HG03432 (cell line): ENCODE measurements around the gene ICAM2.
A peak's percentile ranks its signal among the peaks of the same experiment; 100 is the strongest.
"Not testable (repeated sequence)": the region's sequence is repeated elsewhere in the genome, so short reads cannot be mapped to it uniquely, and the experiment has no call there.

ENCODE experiments used
- ATAC-seq: cut with Tn5 transposase; IDR thresholded peaks from one replicate; pipeline ENCODE4 v1.9.1; 2021; ENCODE audit warnings: mild to moderate bottlenecking, moderate library complexity; ENCODE audit not compliant: unreplicated experiment

Gene ICAM2

DNA sequence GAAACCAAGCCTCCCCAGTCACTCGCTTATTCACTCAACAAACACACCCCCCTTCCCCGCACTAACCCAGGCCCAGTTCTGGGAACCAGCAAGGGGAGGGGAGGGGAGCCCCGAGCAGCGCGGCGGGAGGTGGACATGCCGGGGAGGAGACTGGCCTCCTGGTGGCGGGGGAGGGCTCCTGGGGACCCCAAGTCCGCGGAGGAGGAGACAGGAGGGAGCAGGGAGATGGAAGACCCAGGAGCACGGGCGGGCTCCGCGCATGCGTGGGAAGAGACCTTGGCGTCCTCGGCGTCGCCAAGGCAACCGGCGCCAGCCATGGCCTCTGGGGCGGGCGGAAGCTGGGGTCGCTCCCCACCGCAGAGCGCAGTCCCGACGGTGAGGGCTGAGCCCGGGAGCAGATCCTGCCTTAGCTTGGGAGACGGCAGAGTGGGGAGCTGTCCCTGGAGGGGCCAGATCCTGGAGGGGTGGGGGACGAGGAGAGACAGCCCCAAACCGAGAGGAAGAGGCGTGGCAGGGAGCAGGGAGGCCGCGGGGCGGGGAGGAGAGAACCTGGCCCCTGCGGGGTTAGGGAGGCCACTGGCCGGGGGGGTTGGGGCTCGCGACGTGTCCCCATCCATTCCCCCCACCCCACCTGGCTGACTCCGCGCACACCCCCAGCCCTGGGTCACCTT lies 22.2 kb downstream of the ICAM2 start, which contains the start of gene PRR29:
PRR29 (plus strand) TSS at position 302 of the 671 bp plus-strand sequence; CDS start at position 316, 14 bp downstream.
- peak; percentile 71 for ATAC-seq

DNA sequence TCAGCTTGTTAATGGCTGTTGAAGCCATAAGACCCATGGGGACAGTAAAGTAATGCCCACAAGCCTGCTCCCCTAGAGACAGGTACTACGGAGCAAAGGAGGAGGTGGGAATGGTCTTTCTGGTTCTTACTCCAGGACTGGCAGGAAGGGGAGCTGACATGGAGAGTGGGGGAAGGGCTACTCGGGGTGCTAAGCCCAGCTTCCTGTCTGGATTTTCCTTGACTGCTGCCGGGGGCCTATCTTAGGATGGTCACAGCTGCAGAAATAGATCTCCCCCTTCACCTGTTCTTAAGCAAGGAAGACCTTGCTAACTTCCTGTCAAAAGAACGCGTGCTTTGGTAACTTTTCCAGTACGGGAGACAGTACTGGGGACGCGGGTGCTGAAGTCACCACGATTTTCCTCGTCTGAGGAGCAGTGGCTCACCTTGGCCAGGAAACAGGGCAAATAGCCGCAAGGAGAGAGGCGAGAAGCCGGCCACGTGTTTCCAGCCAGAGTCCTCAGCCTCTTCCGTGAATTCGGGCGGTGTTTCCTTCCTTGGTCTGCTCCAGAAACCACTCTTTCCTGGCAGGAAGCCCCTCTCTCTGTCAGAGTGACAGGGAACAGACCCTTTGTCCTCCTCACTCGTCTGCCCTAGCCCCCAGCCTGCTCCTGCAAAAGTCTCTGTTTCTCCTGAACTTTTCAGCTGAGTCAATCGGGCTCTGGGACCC lies 22.9 kb downstream of the ICAM2 start:
- no peak for ATAC-seq

DNA sequence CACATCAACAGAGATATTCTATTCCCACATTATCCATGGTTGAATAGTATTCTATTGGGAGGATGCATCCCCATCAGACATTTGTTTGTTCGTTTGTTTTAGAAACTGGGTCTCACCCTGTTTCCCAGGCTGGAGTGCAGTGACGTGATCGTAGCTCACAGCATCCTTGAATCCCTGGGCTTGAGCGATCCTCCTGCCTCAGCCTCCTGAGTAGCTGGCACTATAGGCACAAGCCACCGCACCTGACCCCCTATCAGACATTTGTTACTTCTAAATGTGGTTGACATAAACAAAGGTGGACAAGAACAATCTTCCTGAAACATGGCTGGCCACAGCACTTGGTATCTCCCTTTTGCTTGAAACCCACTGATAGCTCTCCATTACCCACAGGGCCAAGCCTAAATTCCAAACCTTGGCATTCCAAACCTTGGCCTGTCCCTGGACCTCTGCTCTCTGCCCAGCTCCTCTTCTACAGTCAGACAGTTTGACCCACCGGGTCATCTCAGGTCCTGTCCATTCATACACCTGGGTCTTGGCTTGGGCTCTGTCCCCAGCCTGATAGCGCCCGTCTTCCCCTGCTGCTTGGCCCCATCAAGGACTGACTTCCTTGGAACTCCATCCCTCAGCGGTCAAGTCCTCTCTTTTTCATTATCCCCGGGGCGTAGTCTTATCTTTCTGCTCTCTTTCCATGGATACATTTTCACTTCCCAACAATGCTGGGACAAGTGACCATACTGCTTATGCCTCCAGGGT lies 23.8 kb downstream of the ICAM2 start:
- ATAC-seq, result no peak

GRCh38 chr17:63995626-63996025 lies 24.8 kb downstream of the ICAM2 start:
- no peak for ATAC-seq

DNA sequence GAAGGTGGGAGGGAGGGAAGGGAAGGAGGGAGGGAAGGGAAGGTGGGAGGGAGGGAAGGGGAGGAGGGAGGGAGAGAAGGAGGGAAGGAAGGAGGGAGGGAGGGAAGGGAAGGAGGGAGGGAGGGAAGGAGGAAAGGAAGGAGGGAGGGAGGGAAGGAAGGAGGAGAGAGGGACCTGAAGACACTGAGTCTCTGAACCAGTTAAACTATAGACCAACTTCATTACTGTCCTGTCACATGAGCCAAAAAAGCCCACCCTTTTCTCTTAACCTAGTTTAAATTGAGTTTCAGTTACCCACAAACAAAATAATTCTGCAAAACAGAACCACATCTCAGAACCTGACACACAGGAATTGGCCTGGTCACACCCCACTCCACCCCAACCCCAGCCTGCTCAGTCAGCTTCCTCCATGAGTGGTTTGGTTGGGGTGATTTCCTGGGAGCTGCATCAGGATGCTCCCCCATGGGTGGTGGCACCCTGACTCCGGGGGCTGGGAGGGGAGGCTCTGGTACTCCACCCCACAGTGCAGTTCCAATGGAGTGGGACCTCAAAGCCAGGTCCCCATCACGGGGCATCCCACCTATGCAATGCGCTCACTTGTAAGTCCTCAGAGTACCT lies 27.0 kb downstream of the ICAM2 start:
- ATAC-seq, result no peak

GRCh38 chr17:63991611-63992010 lies 28.8 kb downstream of the ICAM2 start:
- ATAC-seq, result no peak

- ATAC-seq, result no peak
These were observed 30.6 kb downstream of the ICAM2 start for GRCh38 chr17:63989622-63990345.

GRCh38 chr17:63988741-63989621 lies 31.5 kb downstream of the ICAM2 start:
- ATAC-seq, result no peak

DNA sequence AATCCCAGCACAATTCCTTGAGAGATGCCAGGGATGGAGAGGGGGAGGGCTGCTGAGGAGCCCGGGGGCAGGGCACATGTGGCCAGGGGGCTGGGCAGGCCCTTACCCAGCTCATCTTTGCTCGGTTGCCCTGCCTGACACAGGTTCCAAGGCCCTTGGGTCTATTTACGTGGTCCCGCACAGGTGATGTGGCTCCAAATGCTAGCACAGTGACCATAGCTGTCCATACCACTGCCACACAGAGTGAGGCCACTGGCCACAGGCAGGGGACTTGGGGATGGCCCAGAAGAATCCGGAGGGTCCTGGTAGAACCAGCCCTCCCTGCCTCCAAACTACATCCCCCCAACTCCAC lies 32.3 kb downstream of the ICAM2 start:
- no peak for ATAC-seq

- no peak for ATAC-seq
These were observed 33.0 kb downstream of the ICAM2 start for GRCh38 chr17:63987221-63988126.

- no peak for ATAC-seq
These were observed 33.6 kb downstream of the ICAM2 start for GRCh38 chr17:63986821-63987220.

DNA sequence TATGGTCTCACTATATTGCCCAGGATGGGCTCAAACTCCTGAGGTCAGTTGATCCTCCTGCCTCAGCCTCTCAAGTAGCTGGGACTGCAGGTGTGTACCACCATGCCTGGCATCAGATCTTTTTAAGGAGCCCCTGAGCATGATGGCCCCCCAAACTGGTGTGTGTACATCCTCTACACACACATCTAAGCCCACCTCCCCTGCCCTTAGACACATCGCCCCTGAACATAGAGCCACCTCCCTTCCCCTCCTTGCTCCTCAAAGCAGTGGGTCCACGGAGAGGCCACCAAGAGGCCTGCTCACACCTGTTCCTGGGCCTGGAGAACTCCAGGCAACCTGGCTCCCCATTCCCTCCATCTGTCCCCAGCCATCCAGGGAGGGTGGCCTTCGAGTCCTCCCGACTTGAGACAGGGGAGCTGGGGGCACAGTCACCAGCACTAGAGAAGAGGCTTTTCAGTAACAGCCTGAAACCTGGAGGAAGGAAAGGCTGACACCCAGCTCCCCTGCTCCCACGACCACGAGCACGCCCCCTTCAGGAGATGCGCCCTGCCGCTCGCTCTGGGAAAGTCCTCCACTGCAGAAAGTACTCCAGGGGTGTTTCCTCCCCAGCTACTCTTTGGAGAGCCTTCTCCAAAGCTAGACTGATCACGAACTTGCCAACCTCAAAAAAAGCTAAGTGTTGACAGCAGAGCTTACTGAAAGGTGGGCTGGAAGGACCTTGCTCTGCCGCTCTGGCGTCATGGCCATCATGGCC lies 34.9 kb downstream of the ICAM2 start:
- no peak for ATAC-seq

- no peak for ATAC-seq
These were observed 35.6 kb downstream of the ICAM2 start for GRCh38 chr17:63984651-63985386.

DNA sequence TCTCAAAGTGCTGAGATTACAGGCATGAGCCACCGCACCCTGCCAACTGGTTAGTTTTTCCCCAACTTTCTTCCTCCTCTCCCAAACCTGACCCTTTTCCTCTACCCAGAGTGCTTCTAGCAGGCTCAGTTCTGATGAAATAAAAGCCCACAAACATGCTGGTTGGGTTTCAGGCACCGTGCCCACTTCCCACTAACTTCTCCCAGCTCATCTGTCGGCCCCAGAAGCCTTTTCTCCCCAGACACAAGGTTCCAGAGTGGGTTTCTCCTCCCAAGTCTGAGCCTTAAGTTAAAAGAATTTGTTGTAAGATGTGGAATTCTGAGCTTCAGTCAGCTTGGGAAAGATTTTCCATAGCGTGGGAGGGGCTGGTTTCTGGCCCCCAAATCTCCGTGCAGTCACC lies 36.2 kb downstream of the ICAM2 start:
- ATAC-seq, result no peak

DNA sequence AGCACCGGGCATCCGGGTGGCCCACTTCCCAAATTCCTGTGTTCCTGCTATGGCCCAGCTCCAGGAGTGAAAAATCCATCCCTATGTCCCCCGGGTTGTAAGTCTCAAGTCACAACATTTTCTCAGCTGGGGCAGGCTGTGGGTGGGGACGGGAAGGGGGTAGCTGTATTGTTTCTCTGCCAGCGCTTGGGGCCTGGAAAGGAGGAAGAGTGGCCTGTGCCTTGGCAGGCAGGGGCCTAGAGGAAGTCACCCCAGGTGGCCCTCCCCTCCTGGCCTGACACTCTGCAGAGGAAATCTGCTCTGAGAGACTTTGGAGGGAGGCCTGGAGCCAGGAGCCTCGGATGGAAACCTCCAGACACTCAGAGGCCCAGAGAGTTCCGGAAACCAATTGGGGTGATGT lies 37.1 kb downstream of the ICAM2 start:
- no peak for ATAC-seq

- not testable (repeated sequence) for ATAC-seq
These were observed 37.8 kb downstream of the ICAM2 start for GRCh38 chr17:63982641-63983040.
